Neural cell (in vitro differentiated cells): ENCODE measurements around the gene FASTKD1. TPM values are rescaled to one million over a fixed set of nuclear protein-coding genes. Genes with fewer than 3 reads are reported as not detected.

Experiments used
- H2AFZ ChIP-seq: fragments of 200-600, 300-800 bp; sonication (generic), shearing (Covaris generic); 2 replicates; pipeline ENCODE4 v1.6.0; 2014; ENCODE audit warnings: low read depth, mild to moderate bottlenecking, antibody characterized with exemption, low read length, moderate library complexity
- H3F3A ChIP-seq: fragments of 200-600 bp; shearing (Covaris generic); 2 replicates; pipeline ENCODE4 v1.6.1; 2016; ENCODE audit warnings: mild to moderate bottlenecking, moderate library complexity, mixed read lengths, antibody characterized with exemption, low read length; ENCODE audit not compliant: insufficient read depth, poor library complexity, severe bottlenecking
- H3K27ac ChIP-seq: fragments of 200-600, 300-800 bp; sonication (generic), shearing (Covaris generic); 2 replicates; pipeline ENCODE4 v1.5.1; 2014; ENCODE audit warnings: mild to moderate bottlenecking, low read length, moderate library complexity
- H3K27me3 ChIP-seq: fragments of 300-800, 200-600 bp; sonication (generic), shearing (Covaris generic); 2 replicates; pipeline ENCODE4 v1.6.0; 2014; ENCODE audit warnings: mild to moderate bottlenecking, low read depth, low read length, moderate library complexity; ENCODE audit not compliant: insufficient read depth
- H3K36me3 ChIP-seq: fragments of 300-800, 200-600 bp; sonication (generic), shearing (Covaris generic); 2 replicates; pipeline ENCODE4 v1.5.1; 2014; ENCODE audit warnings: mild to moderate bottlenecking, antibody characterized with exemption, low read length, moderate library complexity; ENCODE audit not compliant: insufficient read depth
- H3K4me2 ChIP-seq: fragments of 300-800, 200-600 bp; sonication (generic), shearing (Covaris generic); 2 replicates; pipeline ENCODE4 v1.6.0; 2014; ENCODE audit warnings: mild to moderate bottlenecking, low read length
- H3K4me3 ChIP-seq: fragments of 300-800, 200-600 bp; sonication (generic), shearing (Covaris generic); 2 replicates; pipeline ENCODE4 v1.5.1; 2014; ENCODE audit warnings: mild to moderate bottlenecking, low read length, moderate library complexity
- H3K79me2 ChIP-seq: fragments of 200-600 bp; shearing (Covaris generic); replicated peaks from 2 replicates; pipeline ENCODE4 v1.6.0; 2014; ENCODE audit warnings: mild to moderate bottlenecking, low read length, moderate library complexity; ENCODE audit not compliant: insufficient read depth
- H3K9ac ChIP-seq: fragments of 300-800, 200-600 bp; sonication (generic), shearing (Covaris generic); 2 replicates; pipeline ENCODE4 v1.6.1; 2016; ENCODE audit warnings: mild to moderate bottlenecking, low read length, mixed read lengths
- H3K9me2 ChIP-seq: fragments of 200-600 bp; shearing (Covaris generic); 2 replicates; pipeline ENCODE4 v1.6.1; 2016; ENCODE audit warnings: mild to moderate bottlenecking, low read length, mixed read lengths; ENCODE audit not compliant: insufficient read depth
- H3K9me3 ChIP-seq: fragments of 200-600, 300-800 bp; sonication (generic), shearing (Covaris generic); 2 replicates; pipeline ENCODE4 v1.6.1; 2016; ENCODE audit warnings: mild to moderate bottlenecking, mixed run types, low read length, moderate library complexity, mixed read lengths
- H4K20me1 ChIP-seq: fragments of 200-600 bp; shearing (Covaris generic); 2 replicates; pipeline ENCODE4 v1.6.1; 2016; ENCODE audit warnings: mild to moderate bottlenecking, mixed run types; ENCODE audit not compliant: insufficient read depth
- EP300 ChIP-seq: fragments of 450-650 bp; conservative IDR thresholded peaks from 2 replicates; pipeline ENCODE4 v1.6.1; 2014; ENCODE audit warnings: antibody characterized with exemption, mild to moderate bottlenecking, moderate library complexity; ENCODE audit not compliant: poor library complexity, severe bottlenecking
- MXI1 ChIP-seq: fragments of 450-650 bp; conservative IDR thresholded peaks from 2 replicates; pipeline ENCODE4 v1.6.1; 2014; ENCODE audit warnings: antibody characterized with exemption, mild to moderate bottlenecking; ENCODE audit not compliant: poor library complexity, severe bottlenecking
- RAD21 ChIP-seq: fragments of 450-650 bp; conservative IDR thresholded peaks from 2 replicates; pipeline ENCODE4 v1.6.1; 2014; ENCODE audit warnings: antibody characterized with exemption, mild to moderate bottlenecking, moderate library complexity
- SMC3 ChIP-seq: fragments of 450-650 bp; conservative IDR thresholded peaks from 2 replicates; pipeline ENCODE4 v1.6.1; 2014; ENCODE audit warnings: antibody characterized with exemption, mild to moderate bottlenecking, moderate library complexity; ENCODE audit not compliant: poor library complexity
- TAF1 ChIP-seq: IDR thresholded peaks from 2 replicates; pipeline ENCODE4 v1.6.1; 2012; ENCODE audit warnings: low read depth
- polyA plus RNA-seq: library from polyadenylated mRNA; depleted of rRNA; stranded (reverse); fragments of >200 nt; gene quantifications from 2 replicates; pipeline ENCODE4 v1.2.3, GENCODE V29; 2014
- TF ChIP-seq, protein P1 (sequence below): fragments of 450-650 bp; IDR thresholded peaks from 2 replicates; pipeline ENCODE4 v1.5.1; 2014; ENCODE audit warnings: antibody characterized with exemption, mild to moderate bottlenecking, moderate library complexity; ENCODE audit not compliant: poor library complexity, severe bottlenecking

FASTKD1 gene
- polyA plus RNA-seq, 1 donor from 2014 or later, result 50.3 TPM

DNA sequence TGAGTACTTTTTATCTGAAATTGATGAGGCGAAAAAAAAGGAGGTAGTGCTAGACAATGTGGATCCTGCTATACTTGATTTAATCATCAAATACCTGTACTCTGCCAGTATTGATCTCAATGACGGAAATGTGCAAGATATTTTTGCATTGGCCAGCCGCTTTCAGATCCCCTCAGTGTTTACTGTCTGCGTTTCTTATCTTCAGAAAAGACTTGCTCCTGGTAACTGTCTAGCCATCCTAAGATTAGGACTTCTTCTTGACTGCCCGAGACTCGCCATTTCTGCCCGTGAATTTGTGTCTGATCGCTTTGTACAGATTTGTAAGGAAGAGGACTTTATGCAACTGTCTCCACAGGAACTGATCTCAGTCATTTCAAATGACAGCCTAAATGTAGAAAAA lies 63.7 kb downstream of the FASTKD1 start:
- no peaks in the 10 kb centered on the region for H3K9me2 ChIP-seq
- H3K79me2 ChIP-seq, result no peaks in the 10 kb centered on the region
- no peak overlapping the region for H3K4me3 ChIP-seq
- no peaks in the 10 kb centered on the region for H3K36me3 ChIP-seq
- no peak overlapping the region for H3K9ac ChIP-seq
- no peaks in the 10 kb centered on the region for H3K27me3 ChIP-seq
- no peak overlapping the region for H3K4me2 ChIP-seq
- H2AFZ ChIP-seq, result no peak overlapping the region
- H4K20me1 ChIP-seq, result no peaks in the 10 kb centered on the region
- H3F3A ChIP-seq, result no peaks in the 10 kb centered on the region
- no peak overlapping the region for H3K27ac ChIP-seq
- H3K9me3 ChIP-seq, result no peaks in the 10 kb centered on the region
- TF ChIP-seq EP300, result no peak
- TF ChIP-seq SMC3, result no peak
- no peak for TF ChIP-seq MXI1
- TF ChIP-seq TAF1, result no peak
- TF ChIP-seq RAD21, result no peak

DNA sequence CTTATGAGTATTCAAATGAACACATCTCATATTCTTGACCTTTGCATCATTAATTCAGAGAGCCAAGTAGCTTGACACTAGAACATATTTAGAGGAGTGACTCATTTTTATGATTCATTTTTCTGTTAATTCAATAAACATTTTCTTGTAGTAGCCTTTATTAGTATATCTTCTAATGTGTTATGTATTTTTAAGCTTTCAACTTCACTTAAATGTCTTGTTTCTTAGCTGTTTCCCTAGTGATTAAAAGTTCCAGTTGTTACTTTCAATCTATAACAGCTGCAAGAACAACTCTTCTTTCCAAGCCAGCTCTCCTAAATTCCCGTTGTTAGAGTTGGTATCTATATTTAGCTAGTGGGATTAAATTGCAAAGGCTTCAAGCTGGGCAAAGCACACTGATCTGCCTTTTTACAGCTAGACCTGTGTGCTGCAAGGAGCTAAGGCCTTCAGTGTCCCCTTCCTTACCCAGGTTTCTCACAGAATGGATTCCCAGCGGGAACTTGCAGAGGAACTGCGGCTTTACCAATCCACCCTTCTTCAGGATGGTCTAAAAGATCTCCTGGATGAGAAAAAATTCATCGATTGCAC lies 64.3 kb downstream of the FASTKD1 start, which contains the start of gene KLHL41:
KLHL41 (plus strand) TSS at position 405 of the 588 bp plus-strand sequence; CDS start at position 482, 77 bp downstream.
- Histone ChIP-seq H3K27me3 (no peaks in the 10 kb centered on the region), H3F3A (no peaks in the 10 kb centered on the region), H2AFZ (no peak within 1 kb of the TSS), H3K9me3 (no peaks in the 10 kb centered on the region), H3K9me2 (no peaks in the 10 kb centered on the region), H3K27ac (no peak within 1 kb of the TSS), H3K4me2 (no peak within 1 kb of the TSS), H4K20me1 (no peaks in the 10 kb centered on the region), H3K4me3 (no peak within 1 kb of the TSS), H3K36me3 (peaks cover 3% of the 10 kb centered on the region), H3K79me2 (no peaks in the 10 kb centered on the region), H3K9ac (no peak within 1 kb of the TSS)
- no peak for TF ChIP-seq SMC3
- TF ChIP-seq TAF1, result no peak

DNA sequence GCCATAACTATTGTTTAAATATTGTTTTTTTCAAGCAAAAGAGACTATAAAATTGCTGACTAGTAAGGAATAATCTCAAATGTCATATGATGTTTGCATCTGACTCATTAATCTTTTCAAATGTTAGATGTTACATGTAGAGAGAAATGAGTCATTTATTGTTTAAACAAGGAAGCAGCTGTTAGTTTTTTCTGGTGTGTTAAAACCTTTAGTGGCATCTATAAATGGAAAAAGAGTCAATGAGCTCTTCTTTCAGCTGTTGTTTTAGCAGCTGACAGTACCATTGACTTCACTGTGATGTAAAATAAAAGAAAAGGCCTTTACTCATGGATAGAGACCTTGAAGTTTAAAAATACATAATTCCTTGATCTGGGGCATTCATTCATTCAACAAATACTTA lies 66.0 kb downstream of the FASTKD1 start:
- Histone ChIP-seq H3K79me2 (no peaks in the 10 kb centered on the region), H3F3A (no peaks in the 10 kb centered on the region), H3K4me3 (no peak overlapping the region), H2AFZ (no peak overlapping the region), H3K9me2 (no peaks in the 10 kb centered on the region), H3K27ac (no peak overlapping the region), H3K9ac (no peak overlapping the region), H3K36me3 (peaks cover 8% of the 10 kb centered on the region), H4K20me1 (no peaks in the 10 kb centered on the region), H3K9me3 (no peaks in the 10 kb centered on the region), H3K4me2 (no peak overlapping the region), H3K27me3 (no peaks in the 10 kb centered on the region)
- TF ChIP-seq EP300 (no peak), SMC3 (no peak)

DNA sequence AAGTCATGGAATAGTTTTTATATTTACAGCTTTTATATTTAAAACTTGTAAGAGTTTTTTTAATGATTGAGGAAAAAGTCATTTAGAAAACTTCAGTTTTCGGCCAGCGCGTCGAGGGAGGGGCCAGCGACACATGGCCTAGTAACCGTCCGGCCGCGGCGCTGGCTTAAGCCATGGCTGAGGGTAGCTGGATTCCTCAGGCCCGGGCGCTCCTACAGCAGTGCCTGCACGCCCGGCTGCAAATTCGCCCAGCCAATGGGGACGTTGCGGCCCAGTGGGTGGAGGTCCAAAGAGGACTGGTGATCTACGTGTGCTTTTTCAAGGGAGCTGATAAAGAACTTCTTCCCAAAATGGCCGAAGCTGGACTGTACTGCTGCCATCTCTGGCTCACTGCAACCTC lies 69.0 kb downstream of the FASTKD1 start:
- Histone ChIP-seq H3K9ac (no peak overlapping the region), H3K36me3 (peaks cover 8% of the 10 kb centered on the region), H3K27ac (no peak overlapping the region), H3K9me3 (no peaks in the 10 kb centered on the region), H3K4me3 (no peak overlapping the region), H2AFZ (no peak overlapping the region), H3K79me2 (no peaks in the 10 kb centered on the region), H4K20me1 (no peaks in the 10 kb centered on the region), H3F3A (no peaks in the 10 kb centered on the region), H3K9me2 (no peaks in the 10 kb centered on the region), H3K27me3 (no peaks in the 10 kb centered on the region), H3K4me2 (no peak overlapping the region)
- TF ChIP-seq SMC3 (no peak), EP300 (no peak), MXI1 (no peak)
- TF ChIP-seq, protein P1, sequence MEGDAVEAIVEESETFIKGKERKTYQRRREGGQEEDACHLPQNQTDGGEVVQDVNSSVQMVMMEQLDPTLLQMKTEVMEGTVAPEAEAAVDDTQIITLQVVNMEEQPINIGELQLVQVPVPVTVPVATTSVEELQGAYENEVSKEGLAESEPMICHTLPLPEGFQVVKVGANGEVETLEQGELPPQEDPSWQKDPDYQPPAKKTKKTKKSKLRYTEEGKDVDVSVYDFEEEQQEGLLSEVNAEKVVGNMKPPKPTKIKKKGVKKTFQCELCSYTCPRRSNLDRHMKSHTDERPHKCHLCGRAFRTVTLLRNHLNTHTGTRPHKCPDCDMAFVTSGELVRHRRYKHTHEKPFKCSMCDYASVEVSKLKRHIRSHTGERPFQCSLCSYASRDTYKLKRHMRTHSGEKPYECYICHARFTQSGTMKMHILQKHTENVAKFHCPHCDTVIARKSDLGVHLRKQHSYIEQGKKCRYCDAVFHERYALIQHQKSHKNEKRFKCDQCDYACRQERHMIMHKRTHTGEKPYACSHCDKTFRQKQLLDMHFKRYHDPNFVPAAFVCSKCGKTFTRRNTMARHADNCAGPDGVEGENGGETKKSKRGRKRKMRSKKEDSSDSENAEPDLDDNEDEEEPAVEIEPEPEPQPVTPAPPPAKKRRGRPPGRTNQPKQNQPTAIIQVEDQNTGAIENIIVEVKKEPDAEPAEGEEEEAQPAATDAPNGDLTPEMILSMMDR, result no peak
